HG02943 (cell line): ENCODE data around the gene BCAS3.
"Not testable (repeated sequence)": the region's sequence is repeated elsewhere in the genome, so short reads cannot be mapped to it uniquely, and the experiment has no call there.

Experiments used
- ATAC-seq: cut with Tn5 transposase; IDR thresholded peaks from one replicate; pipeline ENCODE4 v1.9.1; 2021; ENCODE audit warnings: mild to moderate bottlenecking, low read depth, moderate library complexity; ENCODE audit not compliant: unreplicated experiment

BCAS3 gene

DNA sequence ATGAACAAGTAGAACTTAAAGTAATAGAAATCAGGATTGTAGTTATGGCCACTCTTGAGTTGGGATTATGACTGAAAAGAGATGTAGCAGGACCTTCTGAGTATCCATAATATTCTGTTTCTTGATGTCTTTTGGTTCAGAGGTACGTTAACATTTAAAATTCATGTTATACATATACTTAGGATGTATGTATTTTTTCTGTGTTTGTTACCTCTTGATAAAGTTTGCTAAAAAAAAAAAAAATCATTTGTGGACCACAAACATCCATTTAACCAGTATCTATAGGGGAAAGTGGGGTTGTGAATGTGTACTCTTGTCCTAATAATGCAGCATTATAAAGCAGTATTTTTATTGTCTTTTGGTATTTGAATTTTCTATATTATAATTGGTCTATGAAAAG, 65.6 kb downstream of the BCAS3 start:
- ATAC-seq, result no peak

DNA sequence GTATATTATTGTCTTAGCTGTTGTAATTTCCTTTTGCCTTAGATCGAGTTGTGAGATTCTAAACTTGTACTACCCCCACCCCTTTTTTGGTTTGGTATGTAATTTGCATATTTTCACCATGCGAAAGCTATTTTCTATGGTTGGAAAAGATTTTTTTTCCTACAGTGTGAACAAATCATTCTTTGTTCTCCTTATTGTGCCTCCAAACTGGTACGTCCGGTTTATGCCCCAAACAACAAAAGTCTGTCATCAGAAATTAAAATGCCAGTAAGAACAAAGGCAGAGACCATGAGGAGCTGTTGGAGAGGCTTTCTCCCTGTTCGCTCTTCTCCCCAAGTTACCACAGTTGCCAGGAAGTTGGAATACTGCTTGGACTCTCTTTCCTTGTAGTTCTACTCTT, 66.1 kb downstream of the BCAS3 start:
- no peak for ATAC-seq

GRCh38 chr17:60744355-60744966, 66.8 kb downstream of the BCAS3 start:
- ATAC-seq, result no peak

DNA sequence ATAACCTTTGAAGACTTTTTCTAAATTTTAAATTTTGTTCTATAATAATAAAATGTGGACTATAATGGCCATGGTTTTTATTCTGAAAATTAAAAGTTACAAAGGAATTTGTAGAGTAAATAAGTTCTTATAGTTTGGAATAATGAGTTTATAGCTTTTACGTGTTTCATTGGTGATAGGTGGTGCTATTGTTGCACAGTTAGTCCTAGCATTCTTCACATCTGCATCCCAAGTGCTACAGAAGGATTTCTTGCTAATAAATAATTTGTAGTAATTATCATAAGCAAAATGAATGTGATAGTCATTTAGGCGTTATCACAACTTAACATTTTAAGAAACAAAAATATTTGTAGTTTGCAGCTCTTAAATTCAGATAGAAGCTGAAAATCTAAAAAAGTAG, 67.9 kb downstream of the BCAS3 start:
- ATAC-seq, result no peak

- no peak for ATAC-seq
Observed at GRCh38 chr17:60747069-60747808, 69.6 kb downstream of the BCAS3 start.

DNA sequence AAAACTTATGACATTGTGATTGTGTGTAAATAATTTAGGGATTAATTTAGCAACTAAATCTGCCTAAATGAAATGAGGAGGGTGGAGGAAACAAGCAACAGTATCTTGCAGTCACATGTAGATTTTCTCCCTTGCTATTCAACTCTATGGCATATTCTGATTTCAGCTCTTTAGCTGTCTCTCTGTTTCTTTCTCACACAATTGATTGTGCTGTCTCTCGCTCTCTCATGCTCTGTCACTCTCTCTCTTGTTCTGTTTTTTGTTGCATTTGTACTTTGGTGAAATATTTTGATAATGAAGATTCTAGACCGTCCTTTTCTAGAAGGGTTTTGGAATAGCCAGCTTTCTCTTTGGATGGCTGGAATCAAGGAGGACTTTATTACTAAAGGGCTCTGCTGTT, 70.6 kb downstream of the BCAS3 start:
- no peak for ATAC-seq

DNA sequence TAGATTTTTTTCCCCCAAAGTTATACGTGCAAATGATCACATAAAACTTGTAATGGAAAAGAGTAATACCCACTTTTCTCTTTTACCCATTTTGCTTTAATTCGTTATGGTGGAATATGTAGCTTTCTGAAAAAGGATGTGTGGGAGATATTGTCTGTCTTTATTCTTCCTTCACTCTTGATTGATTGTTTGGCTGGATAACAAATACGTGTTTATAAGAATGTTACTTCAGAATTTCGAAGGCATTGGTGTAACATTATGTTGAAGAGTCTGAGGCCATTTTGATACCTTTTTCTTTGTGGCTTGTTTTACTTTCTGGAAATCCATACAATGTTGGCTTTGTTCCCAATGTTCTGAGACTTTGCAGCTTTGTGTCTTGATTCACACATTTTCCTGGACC, 71.4 kb downstream of the BCAS3 start:
- no peak for ATAC-seq

- ATAC-seq, result no peak
Observed at GRCh38 chr17:60749708-60750107, 72.1 kb downstream of the BCAS3 start.

DNA sequence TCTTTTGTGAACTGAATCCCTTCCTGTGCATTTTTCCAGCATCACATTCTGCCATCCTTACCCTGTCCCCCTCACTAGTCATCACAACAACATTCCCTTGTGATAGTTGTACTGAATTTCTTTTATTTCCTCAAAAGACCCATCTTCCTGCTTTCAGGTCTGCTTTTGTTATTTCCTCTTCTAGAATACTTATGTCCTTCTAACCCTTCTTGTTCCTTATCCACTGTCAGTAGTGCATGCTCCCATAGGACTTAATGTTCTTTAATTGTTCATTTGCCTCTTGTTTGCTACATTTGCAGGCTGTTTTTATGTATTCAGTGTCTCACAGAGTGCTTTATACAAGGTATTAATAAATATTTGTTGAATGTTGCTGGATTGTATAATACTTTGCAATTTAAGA, 73.0 kb downstream of the BCAS3 start:
- ATAC-seq, result no peak

DNA sequence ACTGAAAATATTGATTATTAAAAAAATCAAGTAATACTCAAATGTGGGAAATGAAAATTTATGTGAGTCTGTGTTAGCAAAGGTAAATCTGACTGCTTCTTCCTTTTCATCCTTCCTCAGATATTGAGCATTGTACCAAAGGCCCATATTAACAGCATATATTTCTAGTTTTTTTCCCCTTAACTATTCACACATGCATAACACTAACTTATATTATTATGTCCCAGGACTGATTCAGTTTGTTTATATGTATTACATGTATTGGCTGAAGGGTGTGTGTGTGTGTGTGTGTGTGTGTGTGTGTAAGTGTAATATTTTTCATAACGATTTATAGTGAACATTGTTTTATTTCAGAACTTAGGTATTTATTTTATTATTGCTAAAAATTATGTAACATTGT, 74.2 kb downstream of the BCAS3 start:
- ATAC-seq, result no peak

DNA sequence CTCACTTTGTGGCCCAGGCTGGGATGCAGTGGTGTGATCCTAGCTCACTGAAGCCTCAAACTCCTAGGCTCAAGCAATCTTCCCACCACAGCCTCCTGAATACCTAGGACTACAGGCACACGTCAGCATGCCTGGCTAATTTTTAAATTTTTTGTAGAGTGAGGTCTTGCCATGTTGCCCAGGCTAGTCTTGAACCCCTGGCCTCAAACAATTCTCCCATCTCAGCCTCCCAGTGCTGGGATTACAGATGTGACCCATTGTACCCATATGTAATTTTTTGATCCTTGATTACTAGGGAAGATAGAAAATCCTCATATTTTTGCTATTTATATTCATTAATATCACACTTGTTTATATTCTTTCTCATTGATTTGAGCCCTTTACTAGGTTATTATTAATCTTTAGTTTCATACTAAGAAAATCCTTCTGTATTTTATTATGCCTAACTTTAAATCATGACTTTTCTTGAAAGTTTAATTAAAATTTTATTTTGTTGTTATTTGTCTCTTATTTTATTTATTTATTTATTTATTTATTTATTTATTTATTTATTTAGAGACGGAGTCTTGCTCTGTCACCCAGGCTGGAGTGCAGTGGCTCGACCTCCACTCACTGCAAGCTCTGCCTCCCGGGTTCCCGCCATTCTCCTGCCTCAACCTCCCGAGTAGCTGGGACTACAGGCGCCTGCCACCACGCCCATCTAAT, 75.4 kb downstream of the BCAS3 start:
- no peak for ATAC-seq

- no peak for ATAC-seq
Observed at GRCh38 chr17:60754057-60754604, 76.5 kb downstream of the BCAS3 start.

GRCh38 chr17:60756798-60757197, 79.1 kb downstream of the BCAS3 start:
- not testable (repeated sequence) for ATAC-seq

GRCh38 chr17:60757437-60757836, 79.8 kb downstream of the BCAS3 start:
- no peak for ATAC-seq

- no peak for ATAC-seq
Observed at GRCh38 chr17:60759756-60760155, 82.1 kb downstream of the BCAS3 start.

DNA sequence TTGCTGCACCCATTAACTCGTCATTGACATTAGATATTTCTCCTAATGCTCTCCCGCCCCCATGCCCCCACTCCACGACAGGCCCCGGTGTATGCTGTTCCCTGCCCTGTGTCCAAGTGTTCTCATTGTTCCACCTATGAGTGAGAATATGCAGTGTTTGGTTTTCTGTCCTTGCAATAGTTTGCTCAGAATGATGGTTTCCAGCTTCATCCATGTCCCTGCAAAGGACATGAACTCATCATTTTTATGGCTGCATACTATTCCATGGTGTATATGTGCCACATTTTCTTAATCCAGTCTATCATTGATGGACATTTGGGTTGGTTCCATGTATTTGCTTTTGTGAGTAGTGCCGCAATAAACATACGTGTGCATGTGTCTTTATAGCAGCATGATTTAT, 83.7 kb downstream of the BCAS3 start:
- not testable (repeated sequence) for ATAC-seq

- ATAC-seq, result no peak
Observed at GRCh38 chr17:60766778-60767190, 89.1 kb downstream of the BCAS3 start.

- no peak for ATAC-seq
Observed at GRCh38 chr17:60767744-60768308, 90.2 kb downstream of the BCAS3 start.

DNA sequence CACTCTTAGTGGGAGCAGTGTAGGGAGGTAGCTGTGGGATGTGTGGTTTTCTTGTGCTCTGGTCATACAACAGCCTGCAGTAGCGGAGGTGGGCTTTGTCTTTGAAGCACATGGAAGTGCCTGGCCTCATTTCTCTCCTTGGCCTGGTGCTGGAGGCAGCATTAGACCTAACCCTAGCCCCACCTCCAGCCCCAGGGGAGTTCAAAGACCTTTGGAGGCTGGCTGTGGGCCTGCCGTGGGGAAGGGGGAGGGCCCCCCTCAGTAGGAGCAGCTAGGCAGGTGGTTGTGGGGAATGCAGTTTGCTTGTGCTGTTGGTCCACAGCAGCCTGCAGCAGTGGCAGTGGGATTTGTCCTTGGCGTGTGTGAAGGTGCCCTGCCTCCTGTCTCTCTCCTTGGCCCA, 91.7 kb downstream of the BCAS3 start:
- ATAC-seq, result no peak

- no peak for ATAC-seq
Observed at GRCh38 chr17:60770946-60771422, 93.3 kb downstream of the BCAS3 start.

- not testable (repeated sequence) for ATAC-seq
Observed at GRCh38 chr17:60771621-60772020, 94.0 kb downstream of the BCAS3 start.
